ENCODE data around the gene AGPAT3. TPM values are rescaled to one million over a fixed set of nuclear protein-coding genes. Genes with fewer than 3 reads are reported as not detected.

The AGPAT3 gene
- total RNA-seq, 1 donor from 2014 or later = 57.7 TPM

DNA sequence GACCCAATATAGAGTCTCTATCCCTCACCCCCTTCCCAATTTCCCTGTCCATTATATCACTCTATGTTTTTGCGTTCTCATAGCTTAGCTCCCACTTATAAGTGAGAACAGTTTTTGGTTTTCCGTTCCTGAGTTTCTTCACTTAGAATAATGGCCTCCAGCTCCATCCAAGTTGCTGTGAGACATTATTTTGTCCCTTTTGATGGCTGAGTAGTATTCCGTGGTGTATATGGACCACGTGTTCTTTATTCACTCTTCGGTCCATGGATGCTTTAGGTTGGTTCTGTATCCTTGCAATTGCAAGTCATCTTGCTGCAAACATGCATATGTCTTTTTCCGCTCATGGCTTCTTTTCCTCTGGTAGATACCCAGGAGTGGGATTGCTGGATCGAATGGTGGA is 54.3 kb downstream of the AGPAT3 start:
- H3K9me3 Mint-ChIP-seq = no peaks in the 10 kb centered on the region
- H3K36me3 Mint-ChIP-seq (ENCODE audit: low read depth) = peaks cover 6% of the 10 kb centered on the region
- intact Hi-C loops (cut with micrococcal nuclease) = no loop called here
- no peak overlapping the region for H3K27ac Mint-ChIP-seq
- DNase-seq (no peak), ATAC-seq (ENCODE audit: low read depth) (no peak)
- no peaks in the 10 kb centered on the region for H3K27me3 Mint-ChIP-seq
- TF ChIP-seq, protein P1, sequence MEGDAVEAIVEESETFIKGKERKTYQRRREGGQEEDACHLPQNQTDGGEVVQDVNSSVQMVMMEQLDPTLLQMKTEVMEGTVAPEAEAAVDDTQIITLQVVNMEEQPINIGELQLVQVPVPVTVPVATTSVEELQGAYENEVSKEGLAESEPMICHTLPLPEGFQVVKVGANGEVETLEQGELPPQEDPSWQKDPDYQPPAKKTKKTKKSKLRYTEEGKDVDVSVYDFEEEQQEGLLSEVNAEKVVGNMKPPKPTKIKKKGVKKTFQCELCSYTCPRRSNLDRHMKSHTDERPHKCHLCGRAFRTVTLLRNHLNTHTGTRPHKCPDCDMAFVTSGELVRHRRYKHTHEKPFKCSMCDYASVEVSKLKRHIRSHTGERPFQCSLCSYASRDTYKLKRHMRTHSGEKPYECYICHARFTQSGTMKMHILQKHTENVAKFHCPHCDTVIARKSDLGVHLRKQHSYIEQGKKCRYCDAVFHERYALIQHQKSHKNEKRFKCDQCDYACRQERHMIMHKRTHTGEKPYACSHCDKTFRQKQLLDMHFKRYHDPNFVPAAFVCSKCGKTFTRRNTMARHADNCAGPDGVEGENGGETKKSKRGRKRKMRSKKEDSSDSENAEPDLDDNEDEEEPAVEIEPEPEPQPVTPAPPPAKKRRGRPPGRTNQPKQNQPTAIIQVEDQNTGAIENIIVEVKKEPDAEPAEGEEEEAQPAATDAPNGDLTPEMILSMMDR (IDR thresholded peaks at IDR 0.05) = no peak
- no peak overlapping the region for H3K4me3 Mint-ChIP-seq
- CTCF ChIA-PET = no interaction called here
- POLR2A ChIA-PET = no interaction called here
- H3K4me1 Mint-ChIP-seq = peaks cover 59% of the 10 kb centered on the region

DNA sequence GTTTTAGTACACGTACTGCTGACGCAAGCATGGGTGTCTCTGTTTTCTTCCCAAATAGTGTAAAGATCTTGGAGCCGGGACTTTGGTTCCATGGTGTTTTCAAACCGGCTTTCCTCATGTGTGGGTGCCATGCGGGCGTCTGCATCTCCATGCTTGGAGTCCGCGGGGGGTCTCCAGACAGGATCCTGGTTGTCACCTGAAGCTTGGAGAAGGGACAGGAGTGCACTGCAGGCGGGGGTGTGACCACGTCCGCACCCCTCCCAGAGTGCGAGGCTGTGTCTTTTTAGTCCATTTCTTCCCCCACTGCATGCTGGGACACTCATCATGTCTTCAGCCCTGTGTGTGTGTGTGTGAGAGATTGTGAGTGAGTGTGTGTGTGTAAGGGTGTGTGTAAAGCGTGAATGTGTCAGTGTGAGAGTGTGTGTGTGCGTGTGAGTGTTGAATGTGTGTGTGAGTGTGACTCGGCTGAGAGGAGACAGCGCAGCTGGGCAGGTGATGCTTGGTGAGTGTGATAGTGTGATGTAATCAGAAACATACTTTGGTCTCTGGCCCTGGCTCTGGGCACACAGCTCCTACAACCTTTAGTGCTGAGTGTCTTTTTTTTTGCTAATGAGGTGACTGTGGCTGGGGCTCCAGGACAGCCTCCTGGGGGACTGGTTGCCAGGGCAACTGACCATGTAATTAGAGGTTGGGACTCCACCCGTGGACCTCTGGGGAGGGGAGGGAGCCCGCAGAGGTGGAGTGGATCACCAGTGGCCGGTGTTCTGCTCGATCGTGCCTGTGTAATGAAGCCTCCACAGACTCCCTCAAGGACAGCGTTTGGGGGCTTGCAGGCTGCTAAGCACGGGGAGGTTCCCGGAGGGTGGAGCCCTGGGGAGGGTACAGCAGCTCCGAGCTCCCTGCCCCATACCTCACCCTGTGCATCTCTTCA is 55.1 kb downstream of the AGPAT3 start:
- ATAC-seq (ENCODE audit: low read depth) = peak; percentile 72
- TF ChIP-seq, protein P1 (IDR thresholded peaks at IDR 0.05) = no peak
- Mint-ChIP-seq H3K9me3 (no peaks in the 10 kb centered on the region), H3K36me3 (ENCODE audit: low read depth) (peaks cover 8% of the 10 kb centered on the region), H3K27me3 (no peaks in the 10 kb centered on the region), H3K27ac (peak overlapping the region; percentile 20), H3K4me1 (peaks cover 59% of the 10 kb centered on the region), H3K4me3 (no peak overlapping the region)
- ChIA-PET CTCF (interaction anchor here (1.4 kb wide), 1 partner anchor 55 kb away, joined by 3 read pairs; no protein-coding TSS in a partner anchor), POLR2A (interaction anchor here (0.6 kb wide), 1 partner anchor 94 kb away, joined by 3 read pairs; no protein-coding TSS in a partner anchor)
- DNase-seq = no peak
- intact Hi-C loops (cut with micrococcal nuclease) = no loop called here

DNA sequence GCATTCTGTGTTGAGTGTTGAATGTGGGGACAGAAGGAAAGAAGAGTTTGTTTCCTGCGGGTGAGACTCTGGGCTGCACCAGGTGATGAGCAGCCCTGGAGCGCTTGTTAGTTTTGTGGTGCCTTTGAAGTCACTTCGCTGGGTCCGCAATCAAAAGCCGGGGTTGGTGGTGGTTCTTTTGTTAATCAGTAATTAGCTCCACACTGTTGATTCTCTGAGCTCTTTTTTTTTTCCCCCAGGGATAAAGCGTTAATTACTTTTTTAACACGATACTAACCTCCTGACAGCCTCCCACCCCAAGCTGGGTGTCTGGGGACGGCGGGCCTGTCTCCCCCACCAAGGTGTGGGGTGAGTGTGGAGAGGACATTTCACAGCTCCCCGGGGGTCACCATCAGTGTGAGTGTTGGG is 56.6 kb downstream of the AGPAT3 start:
- Mint-ChIP-seq H3K27me3 (no peaks in the 10 kb centered on the region), H3K9me3 (no peaks in the 10 kb centered on the region), H3K36me3 (ENCODE audit: low read depth) (peaks cover 10% of the 10 kb centered on the region), H3K4me1 (peaks cover 50% of the 10 kb centered on the region), H3K27ac (peak overlapping the region; percentile 69), H3K4me3 (no peak overlapping the region)
- ChIA-PET POLR2A (interaction anchor here (0.7 kb wide), 1 partner anchor 169 kb away, joined by 3 read pairs; no protein-coding TSS in a partner anchor), CTCF (interaction anchor here (1.4 kb wide), 1 partner anchor 54 kb away, joined by 3 read pairs; no protein-coding TSS in a partner anchor)
- intact Hi-C loops (cut with micrococcal nuclease) = no loop called here
- TF ChIP-seq, protein P1 (IDR thresholded peaks at IDR 0.05) = no peak
- ATAC-seq (ENCODE audit: low read depth) (no peak), DNase-seq (no peak)

DNA sequence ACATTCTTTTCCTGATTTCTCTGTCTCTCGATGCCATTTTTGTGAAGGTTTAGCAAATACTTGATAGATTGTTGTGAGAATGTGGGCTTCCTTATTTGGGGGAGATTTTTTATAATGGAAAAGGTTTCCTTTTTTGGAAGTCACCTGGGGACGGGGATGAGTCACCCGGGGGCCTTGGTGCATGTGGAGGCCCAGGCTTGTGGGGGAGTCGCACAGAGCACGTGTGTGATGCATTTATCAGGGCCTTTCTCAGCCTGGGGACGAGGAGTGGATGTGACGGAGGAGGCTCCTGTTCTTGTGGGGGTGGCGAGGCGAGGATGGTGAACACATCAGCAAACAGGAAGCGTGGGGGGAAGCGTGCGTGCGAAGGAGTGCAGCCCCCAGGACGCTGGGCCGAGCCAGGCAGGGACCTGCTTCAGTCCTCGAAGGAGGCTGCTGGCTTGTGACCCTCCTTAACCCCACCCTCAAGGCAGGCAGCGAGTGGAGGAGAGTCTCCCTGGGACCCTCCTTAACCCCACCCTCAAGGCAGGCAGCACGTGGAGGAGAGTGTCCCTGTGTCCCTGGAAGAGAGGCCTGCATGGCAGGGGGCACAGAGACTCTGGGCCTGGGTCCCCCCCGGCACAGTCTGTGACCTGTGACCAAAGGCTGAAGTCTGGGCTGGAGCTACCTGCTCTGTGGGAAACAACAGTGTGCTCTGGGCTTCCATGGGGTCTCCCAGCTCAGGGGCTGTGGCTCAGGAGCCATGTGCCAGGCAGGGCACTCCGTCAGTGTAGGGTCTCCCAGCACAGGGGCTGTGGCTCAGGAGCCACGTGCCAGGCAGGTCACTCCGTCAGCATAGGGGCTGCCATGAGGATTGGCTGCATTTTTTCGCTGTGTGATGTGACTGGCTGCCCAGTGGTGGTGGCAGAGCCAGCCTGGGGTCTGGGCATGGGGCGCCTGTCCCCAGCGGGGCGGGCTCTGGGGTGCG is 57.2 kb downstream of the AGPAT3 start:
- TF ChIP-seq, protein P1 (IDR thresholded peaks at IDR 0.05) = no peak
- intact Hi-C loops (cut with micrococcal nuclease) = no loop called here
- Mint-ChIP-seq H3K4me3 (peak overlapping the region; percentile 28), H3K27ac (peak overlapping the region; percentile 69), H3K4me1 (peaks cover 43% of the 10 kb centered on the region), H3K36me3 (ENCODE audit: low read depth) (peaks cover 8% of the 10 kb centered on the region), H3K27me3 (no peaks in the 10 kb centered on the region), H3K9me3 (no peaks in the 10 kb centered on the region)
- DNase-seq (no peak), ATAC-seq (ENCODE audit: low read depth) (peak; percentile 45)
- CTCF ChIA-PET = interaction anchor here (1.4 kb wide), 1 partner anchor 53 kb away, joined by 3 read pairs; no protein-coding TSS in a partner anchor
- POLR2A ChIA-PET = interaction anchor here (0.7 kb wide), 1 partner anchor 168 kb away, joined by 3 read pairs; no protein-coding TSS in a partner anchor

All from activated B cell treated with CpG ODN at 0.5 μM for 24 hours (primary cell).